ENCODE data around the gene SH2B3. TPM values are rescaled to one million over a fixed set of nuclear protein-coding genes. Genes with fewer than 3 reads are reported as not detected.
"Not testable (repeated sequence)": the region's sequence is repeated elsewhere in the genome, so short reads cannot be mapped to it uniquely, and the experiment has no call there.

The SH2B3 gene
- total RNA-seq, 1 donor from 2014 or later: 50.5 TPM

GRCh38 chr12:111396726-111397445 is 8.8 kb upstream of the SH2B3 start:
- peak overlapping the region; percentile 41 for H3K4me3 ChIP-seq
- intact Hi-C loops (cut with micrococcal nuclease): loop anchor here (5.0 kb wide), 2 partner anchors 55 to 130 kb away; no protein-coding TSS in a partner anchor
- no peaks in the 10 kb centered on the region for H3K36me3 ChIP-seq
- peak; percentile 99 for TF ChIP-seq CTCF (IDR thresholded peaks at IDR 0.05; ENCODE audit: borderline replicate concordance)
- H3K4me1 ChIP-seq: peaks cover 12% of the 10 kb centered on the region
- peak; percentile 88 for DNase-seq
- peak overlapping the region; percentile 34 for H3K27ac ChIP-seq (replicated peaks)
- no peaks in the 10 kb centered on the region for H3K9me3 ChIP-seq (replicated peaks)
- no peaks in the 10 kb centered on the region for H3K27me3 ChIP-seq (ENCODE audit: low read depth)

DNA sequence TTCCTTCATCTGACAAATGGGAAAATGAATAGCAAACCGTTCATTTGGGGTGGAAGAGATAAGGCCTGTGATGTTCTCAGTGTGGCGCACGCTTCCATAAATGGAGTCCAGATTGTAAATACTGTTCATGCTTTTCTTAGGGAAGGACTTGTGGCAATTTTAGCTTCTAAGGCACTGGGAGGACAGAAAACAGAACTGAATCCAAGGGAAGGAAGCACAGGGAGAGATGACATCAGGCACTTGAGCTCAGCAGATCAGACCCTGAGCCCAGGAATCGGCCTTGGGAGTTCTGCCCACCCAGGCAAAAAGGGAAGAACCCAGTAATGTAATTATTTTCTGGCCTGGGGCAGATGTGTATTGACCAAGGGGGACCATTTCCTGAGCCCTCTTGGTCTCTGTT is 7.2 kb upstream of the SH2B3 start:
- TF ChIP-seq CTCF (IDR thresholded peaks at IDR 0.05; ENCODE audit: borderline replicate concordance): no peak
- peaks cover 26% of the 10 kb centered on the region for H3K4me1 ChIP-seq
- peak overlapping the region; percentile 34 for H3K27ac ChIP-seq (replicated peaks)

DNA sequence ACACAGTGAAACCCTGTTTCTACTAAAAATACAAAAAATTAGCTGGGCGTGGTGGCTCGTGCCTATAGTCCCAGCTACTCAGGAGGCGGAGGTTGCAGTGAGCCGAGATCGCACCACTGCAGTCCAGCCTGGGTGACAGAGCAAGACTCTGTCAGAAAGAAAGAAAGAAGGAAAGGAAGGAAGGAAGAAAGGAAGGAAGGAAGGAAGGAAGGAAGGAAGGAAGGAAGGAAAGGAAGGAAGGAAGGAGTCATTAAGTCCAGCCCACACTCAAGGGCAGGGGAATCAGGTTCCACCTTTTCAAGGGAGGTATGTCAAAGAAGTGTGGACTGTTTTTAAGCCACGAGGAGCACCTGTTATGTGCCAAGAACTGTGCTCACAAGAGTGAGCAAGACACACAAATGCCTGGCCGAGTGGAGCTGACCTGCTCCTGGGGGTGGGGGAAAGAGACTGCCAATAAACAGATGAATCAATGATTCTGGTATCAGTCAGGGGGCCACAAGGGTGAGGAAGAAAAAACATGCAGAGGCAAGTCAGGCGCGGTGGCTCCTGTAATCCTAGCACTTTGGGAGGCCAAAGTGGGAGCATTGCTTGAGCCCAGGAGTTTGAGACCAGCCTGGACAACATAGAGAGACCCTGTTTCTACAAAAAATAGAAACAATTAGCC is 5.8 kb upstream of the SH2B3 start:
- not testable (repeated sequence) for H3K4me3 ChIP-seq; H3K36me3 ChIP-seq; H3K9me3 ChIP-seq (replicated peaks); DNase-seq; H3K27me3 ChIP-seq (ENCODE audit: low read depth)
- intact Hi-C loops (cut with micrococcal nuclease): loop anchor here (5.0 kb wide), 2 partner anchors 52 to 127 kb away; no protein-coding TSS in a partner anchor
- peak overlapping the region; percentile 34 for H3K27ac ChIP-seq (replicated peaks)
- H3K4me1 ChIP-seq: peaks cover 40% of the 10 kb centered on the region

More for the DNA sequence above, 7.2 kb upstream of the SH2B3 start:
- H3K27me3 ChIP-seq (ENCODE audit: low read depth): no peaks in the 10 kb centered on the region
- DNase-seq: no peak
- no peaks in the 10 kb centered on the region for H3K36me3 ChIP-seq
- no peaks in the 10 kb centered on the region for H3K9me3 ChIP-seq (replicated peaks)
- H3K4me3 ChIP-seq: no peak overlapping the region
- intact Hi-C loops (cut with micrococcal nuclease): loop anchor here (5.0 kb wide), 2 partner anchors 54 to 129 kb away; no protein-coding TSS in a partner anchor

DNA sequence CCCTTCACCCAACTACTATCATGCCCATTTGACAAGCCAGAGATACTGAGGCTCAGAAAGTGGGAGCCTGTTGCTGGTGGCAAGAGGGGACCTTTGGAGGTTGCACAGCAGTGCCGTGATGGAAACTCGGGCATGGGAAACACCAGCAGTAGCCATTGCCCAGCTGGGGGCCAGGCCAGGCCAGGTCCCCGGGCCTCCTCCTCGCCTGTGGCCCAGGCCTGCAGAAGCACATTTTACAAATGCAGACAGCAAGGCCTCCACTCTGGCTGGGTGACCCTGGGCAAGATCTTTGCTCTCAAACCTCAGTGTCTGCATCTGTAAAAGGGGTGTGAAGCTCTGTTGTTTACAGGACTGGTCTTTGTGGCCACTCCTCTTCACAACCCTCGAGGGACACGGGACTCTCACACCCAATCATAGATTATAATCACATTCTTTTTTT is 4.5 kb upstream of the SH2B3 start:
- H3K27me3 ChIP-seq (ENCODE audit: low read depth): no peaks in the 10 kb centered on the region
- H3K27ac ChIP-seq (replicated peaks): no peak overlapping the region
- intact Hi-C loops (cut with micrococcal nuclease): no loop called here
- H3K36me3 ChIP-seq: no peaks in the 10 kb centered on the region
- no peaks in the 10 kb centered on the region for H3K9me3 ChIP-seq (replicated peaks)
- TF ChIP-seq CTCF (IDR thresholded peaks at IDR 0.05; ENCODE audit: borderline replicate concordance): no peak
- peaks cover 49% of the 10 kb centered on the region for H3K4me1 ChIP-seq
- no peak for DNase-seq
- H3K4me3 ChIP-seq: no peak overlapping the region

- Histone ChIP-seq H3K27ac (replicated peaks) (peak overlapping the region; percentile 97), H3K4me3 (peak overlapping the region; percentile 38), H3K4me1 (peaks cover 50% of the 10 kb centered on the region)
- H3K27me3 ChIP-seq (ENCODE audit: low read depth); H3K9me3 ChIP-seq (replicated peaks); DNase-seq; H3K36me3 ChIP-seq; intact Hi-C loops (cut with micrococcal nuclease): not testable (repeated sequence)
These were observed 3.3 kb upstream of the SH2B3 start for GRCh38 chr12:111402490-111402824.

DNA sequence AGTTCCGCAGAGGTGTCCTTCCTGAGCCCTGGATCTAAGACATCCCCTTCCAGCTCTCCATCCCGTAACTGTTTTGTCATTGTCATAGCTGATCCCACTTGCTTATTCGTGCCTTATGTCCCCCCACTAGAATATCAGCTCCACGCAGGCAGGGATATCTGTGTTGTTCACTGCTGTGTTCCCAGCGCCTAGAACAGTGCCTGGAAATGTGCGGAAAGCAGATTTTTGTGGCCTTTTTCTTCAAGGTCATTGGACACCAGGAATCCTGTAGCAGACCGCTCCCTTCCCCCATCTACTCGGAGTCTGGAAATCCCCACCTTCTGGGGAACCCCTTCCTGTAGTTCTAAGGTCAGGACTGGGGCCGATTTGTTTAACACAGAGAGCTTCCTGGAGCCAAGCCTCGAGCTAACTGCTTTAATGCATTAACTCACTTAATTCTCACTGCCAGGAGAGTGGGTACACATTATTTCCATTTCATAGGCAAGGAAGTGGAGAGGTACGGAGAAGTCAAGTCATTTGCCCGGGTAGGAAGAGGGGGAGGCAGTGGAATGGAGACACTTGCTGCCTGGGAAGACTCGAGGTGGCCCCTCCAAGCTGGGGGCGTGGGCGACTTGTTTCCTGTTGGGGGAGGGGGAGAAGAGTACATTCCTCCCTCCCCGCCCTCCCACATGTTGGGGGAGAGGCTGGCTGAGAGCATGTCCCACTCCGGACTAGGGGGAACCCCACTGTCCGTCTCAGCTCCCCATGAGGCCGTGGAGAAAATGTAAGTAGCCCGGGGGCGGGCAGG is 1.2 kb upstream of the SH2B3 start:
- intact Hi-C loops (cut with micrococcal nuclease): no loop called here
- H3K9me3 ChIP-seq (replicated peaks): no peaks in the 10 kb centered on the region
- H3K4me3 ChIP-seq: peak overlapping the region; percentile 96
- H3K27ac ChIP-seq (replicated peaks): peak overlapping the region; percentile 97
- no peak for TF ChIP-seq CTCF (IDR thresholded peaks at IDR 0.05; ENCODE audit: borderline replicate concordance)
- peaks cover 71% of the 10 kb centered on the region for H3K4me1 ChIP-seq
- H3K27me3 ChIP-seq (ENCODE audit: low read depth): no peaks in the 10 kb centered on the region
- no peaks in the 10 kb centered on the region for H3K36me3 ChIP-seq
- DNase-seq: peak; percentile 38
